Astrocyte (in vitro differentiated cells and primary cell): ENCODE data around the gene SH3BP4. TPM values are rescaled to one million over a fixed set of nuclear protein-coding genes. Genes with fewer than 3 reads are reported as not detected.

Experiments used
- DNase-seq: peaks from one replicate; pipeline ENCODE4 v3.0.0-alpha.2; 2010; ENCODE audit warnings: low read depth
- FAIRE-seq: peaks from 2 replicates; lab custom pipeline; 2011; peaks lifted over from hg19 to GRCh38; lab: Jason Lieb, UNC
- H2AFZ ChIP-seq: 2 replicates; pipeline ENCODE4 v1.6.0; 2012; ENCODE audit warnings: low read depth, low read length, inconsistent platforms
- H3K27ac ChIP-seq: 2 replicates; pipeline ENCODE4 v1.5.1; 2011; ENCODE audit warnings: low read depth, low read length, inconsistent platforms
- H3K27me3 ChIP-seq: 2 replicates; pipeline ENCODE4 v1.6.0; 2011; ENCODE audit warnings: low read length, inconsistent platforms; ENCODE audit not compliant: insufficient read depth
- H3K36me3 ChIP-seq: 2 replicates; pipeline ENCODE4 v1.5.1; 2011; ENCODE audit warnings: low read length, inconsistent platforms; ENCODE audit not compliant: insufficient read depth
- H3K4me1 ChIP-seq: 2 replicates; pipeline ENCODE4 v1.5.1; 2011; ENCODE audit warnings: low read length, inconsistent platforms; ENCODE audit not compliant: insufficient read depth
- H3K4me2 ChIP-seq: 2 replicates; pipeline ENCODE4 v1.6.0; 2012; ENCODE audit warnings: low read length, inconsistent platforms
- H3K4me3 ChIP-seq: 2 replicates; pipeline ENCODE4 v1.5.1; 2011; ENCODE audit warnings: low read depth, mild to moderate bottlenecking, low read length, inconsistent platforms; ENCODE audit not compliant: insufficient read depth
- H3K79me2 ChIP-seq: 2 replicates; pipeline ENCODE4 v1.6.0; 2012; ENCODE audit warnings: mild to moderate bottlenecking, low read length, inconsistent platforms; ENCODE audit not compliant: insufficient read depth
- H3K9ac ChIP-seq: 2 replicates; pipeline ENCODE4 v1.6.0; 2012; ENCODE audit warnings: mild to moderate bottlenecking, low read length, inconsistent platforms
- H3K9me3 ChIP-seq: 2 replicates; pipeline ENCODE4 v1.5.1; 2012; ENCODE audit warnings: low read depth, mild to moderate bottlenecking, low read length, inconsistent platforms; ENCODE audit not compliant: insufficient read depth
- H4K20me1 ChIP-seq: 2 replicates; pipeline ENCODE4 v1.6.0; 2012; ENCODE audit warnings: low read length, inconsistent platforms; ENCODE audit not compliant: insufficient read depth
- H3K27ac Mint-ChIP-seq: one replicate; pipeline ENCODE4 v1.8.0; 2021; ENCODE audit warnings: mild to moderate bottlenecking, mixed read lengths; ENCODE audit not compliant: unreplicated experiment
- H3K27me3 Mint-ChIP-seq: one replicate; pipeline ENCODE4 v1.8.0; 2021; ENCODE audit warnings: low read depth, mixed read lengths; ENCODE audit not compliant: unreplicated experiment
- H3K36me3 Mint-ChIP-seq: one replicate; pipeline ENCODE4 v1.8.0; 2021; ENCODE audit warnings: low read depth, mixed read lengths; ENCODE audit not compliant: unreplicated experiment
- H3K4me1 Mint-ChIP-seq: one replicate; pipeline ENCODE4 v1.8.0; 2021; ENCODE audit warnings: low read depth, mixed read lengths; ENCODE audit not compliant: unreplicated experiment
- H3K4me3 Mint-ChIP-seq: one replicate; pipeline ENCODE4 v1.8.0; 2021; ENCODE audit warnings: mild to moderate bottlenecking, moderate library complexity, mixed read lengths; ENCODE audit not compliant: unreplicated experiment
- H3K9me3 Mint-ChIP-seq: one replicate; pipeline ENCODE4 v1.8.0; 2021; ENCODE audit warnings: mild to moderate bottlenecking, mixed read lengths; ENCODE audit not compliant: unreplicated experiment
- EZH2 ChIP-seq: IDR thresholded peaks from 2 replicates; pipeline ENCODE4 v1.6.1; 2012; ENCODE audit warnings: mild to moderate bottlenecking, low read length, inconsistent platforms; ENCODE audit not compliant: insufficient read depth
- total RNA-seq: library from RNA; stranded (reverse); gene quantifications from 2 replicates; pipeline ENCODE4 v1.2.1, GENCODE V29; 2021
- TF ChIP-seq, protein P1 (sequence below): IDR thresholded peaks from 2 replicates; pipeline ENCODE4 v1.5.1; 2011; ENCODE audit warnings: low read depth, mild to moderate bottlenecking, inconsistent platforms, low read length, moderate library complexity; ENCODE audit not compliant: insufficient read depth

The SH3BP4 gene
- total RNA-seq, 1 donor from 2014 or later, result 127 TPM

DNA sequence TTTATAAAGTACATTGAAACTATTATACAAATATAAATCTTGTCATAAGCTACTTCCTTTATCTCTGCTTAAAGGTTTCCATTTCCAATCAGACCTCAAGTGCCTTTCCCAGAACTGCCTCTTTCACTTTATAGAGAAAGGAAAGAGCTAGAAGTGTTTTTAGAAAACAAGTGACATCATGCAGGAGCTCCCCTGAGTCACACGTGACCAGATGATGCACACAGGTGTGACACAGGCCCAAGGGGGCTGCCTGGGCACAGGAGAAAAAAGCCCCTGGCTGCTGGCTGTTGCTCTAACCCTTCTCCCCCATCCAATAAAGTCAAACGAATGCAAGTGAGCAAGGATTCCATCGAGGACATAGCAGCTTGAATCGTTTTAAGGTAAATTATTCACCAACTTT lies 21.4 kb upstream of the SH3BP4 start:
- H4K20me1 ChIP-seq, result no peaks in the 10 kb centered on the region
- Mint-ChIP-seq H3K27me3 (peaks cover 2% of the 10 kb centered on the region), H3K27ac (no peak overlapping the region), H3K4me1 (no peaks in the 10 kb centered on the region), H3K9me3 (no peaks in the 10 kb centered on the region), H3K4me3 (no peak overlapping the region), H3K36me3 (peaks cover 2% of the 10 kb centered on the region)
- H2AFZ ChIP-seq, result no peak overlapping the region
- H3K4me1 ChIP-seq, result no peaks in the 10 kb centered on the region
- H3K79me2 ChIP-seq, result no peaks in the 10 kb centered on the region
- no peaks in the 10 kb centered on the region for H3K9me3 ChIP-seq
- TF ChIP-seq, protein P1, sequence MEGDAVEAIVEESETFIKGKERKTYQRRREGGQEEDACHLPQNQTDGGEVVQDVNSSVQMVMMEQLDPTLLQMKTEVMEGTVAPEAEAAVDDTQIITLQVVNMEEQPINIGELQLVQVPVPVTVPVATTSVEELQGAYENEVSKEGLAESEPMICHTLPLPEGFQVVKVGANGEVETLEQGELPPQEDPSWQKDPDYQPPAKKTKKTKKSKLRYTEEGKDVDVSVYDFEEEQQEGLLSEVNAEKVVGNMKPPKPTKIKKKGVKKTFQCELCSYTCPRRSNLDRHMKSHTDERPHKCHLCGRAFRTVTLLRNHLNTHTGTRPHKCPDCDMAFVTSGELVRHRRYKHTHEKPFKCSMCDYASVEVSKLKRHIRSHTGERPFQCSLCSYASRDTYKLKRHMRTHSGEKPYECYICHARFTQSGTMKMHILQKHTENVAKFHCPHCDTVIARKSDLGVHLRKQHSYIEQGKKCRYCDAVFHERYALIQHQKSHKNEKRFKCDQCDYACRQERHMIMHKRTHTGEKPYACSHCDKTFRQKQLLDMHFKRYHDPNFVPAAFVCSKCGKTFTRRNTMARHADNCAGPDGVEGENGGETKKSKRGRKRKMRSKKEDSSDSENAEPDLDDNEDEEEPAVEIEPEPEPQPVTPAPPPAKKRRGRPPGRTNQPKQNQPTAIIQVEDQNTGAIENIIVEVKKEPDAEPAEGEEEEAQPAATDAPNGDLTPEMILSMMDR, result no peak
- no peak for TF ChIP-seq EZH2
- no peak overlapping the region for H3K27ac ChIP-seq
- H3K4me2 ChIP-seq, result no peak overlapping the region
- H3K9ac ChIP-seq, result no peak overlapping the region
- no peak overlapping the region for H3K4me3 ChIP-seq
- no peak for FAIRE-seq
- H3K36me3 ChIP-seq, result no peaks in the 10 kb centered on the region
- DNase-seq, result no peak
- no peaks in the 10 kb centered on the region for H3K27me3 ChIP-seq

DNA sequence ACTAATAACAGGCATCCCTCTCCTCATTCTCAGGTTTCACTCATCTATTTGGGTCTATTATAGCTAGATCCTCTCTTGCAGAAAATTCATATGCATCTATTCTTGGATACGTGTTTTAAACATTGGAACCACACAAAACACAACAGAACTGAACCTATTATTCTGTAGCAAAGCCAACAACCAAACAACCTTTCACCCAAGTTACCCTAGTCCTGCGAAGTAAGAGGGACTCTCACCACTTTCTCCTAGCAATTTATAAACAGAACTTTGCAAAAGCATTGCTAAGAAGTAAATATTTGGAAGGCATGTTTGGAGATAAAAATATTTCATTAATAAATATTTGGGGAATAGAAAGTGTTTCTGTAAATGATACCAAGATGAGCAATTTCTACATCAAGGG lies 20.4 kb upstream of the SH3BP4 start:
- H3K4me3 Mint-ChIP-seq, result no peak overlapping the region
- no peaks in the 10 kb centered on the region for H3K4me1 Mint-ChIP-seq
- FAIRE-seq, result no peak

DNA sequence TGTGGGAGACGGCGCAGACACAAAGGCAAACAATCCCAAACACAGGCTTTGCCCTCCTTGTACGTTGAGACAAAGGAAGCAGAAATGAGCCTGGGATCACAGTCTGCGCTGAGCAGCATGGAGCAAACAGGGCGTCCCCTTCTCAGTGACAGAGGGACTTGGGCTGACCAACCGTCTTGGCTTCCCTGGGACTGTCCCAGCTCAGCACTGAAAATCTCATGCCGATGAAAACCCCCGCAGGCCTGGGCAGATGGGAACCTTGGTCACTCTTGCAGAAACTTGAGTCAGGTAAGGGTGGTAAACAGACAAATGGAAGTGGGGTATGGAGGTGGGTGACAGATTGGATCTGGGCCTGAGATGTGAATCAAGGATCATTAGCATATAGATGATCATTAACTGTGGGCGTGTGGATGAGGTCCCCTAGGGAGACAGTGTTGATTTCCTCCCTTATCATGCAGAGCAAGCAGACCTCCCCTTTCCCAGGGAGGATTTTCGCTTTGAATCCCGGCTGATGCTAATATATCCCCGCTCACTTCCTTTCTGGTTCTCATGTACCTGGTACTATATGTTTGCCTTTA lies 19.1 kb upstream of the SH3BP4 start:
- no peaks in the 10 kb centered on the region for H3K9me3 ChIP-seq
- no peak for FAIRE-seq
- TF ChIP-seq EZH2, result no peak
- TF ChIP-seq, protein P1, result no peak
- H2AFZ ChIP-seq, result peak overlapping the region; percentile 64
- DNase-seq, result no peak
- Mint-ChIP-seq H3K9me3 (no peaks in the 10 kb centered on the region), H3K36me3 (peaks cover 1% of the 10 kb centered on the region), H3K4me1 (no peaks in the 10 kb centered on the region), H3K27ac (peak overlapping the region; percentile 9), H3K27me3 (peaks cover 22% of the 10 kb centered on the region), H3K4me3 (no peak overlapping the region)
- H3K27ac ChIP-seq, result no peak overlapping the region
- H3K36me3 ChIP-seq, result no peaks in the 10 kb centered on the region
- H3K79me2 ChIP-seq, result no peaks in the 10 kb centered on the region
- no peaks in the 10 kb centered on the region for H4K20me1 ChIP-seq
- no peaks in the 10 kb centered on the region for H3K4me1 ChIP-seq
- H3K4me2 ChIP-seq, result no peak overlapping the region
- no peak overlapping the region for H3K9ac ChIP-seq
- peaks cover 3% of the 10 kb centered on the region for H3K27me3 ChIP-seq
- H3K4me3 ChIP-seq, result no peak overlapping the region

More for the DNA sequence above, 20.4 kb upstream of the SH3BP4 start:
- Mint-ChIP-seq H3K36me3 (peaks cover 1% of the 10 kb centered on the region), H3K27me3 (peaks cover 11% of the 10 kb centered on the region), H3K9me3 (no peaks in the 10 kb centered on the region), H3K27ac (no peak overlapping the region)
- Histone ChIP-seq H3K4me2 (no peak overlapping the region), H3K36me3 (no peaks in the 10 kb centered on the region), H2AFZ (no peak overlapping the region), H3K4me3 (no peak overlapping the region), H3K9me3 (no peaks in the 10 kb centered on the region), H3K9ac (no peak overlapping the region), H3K27me3 (no peaks in the 10 kb centered on the region), H3K27ac (no peak overlapping the region), H3K79me2 (no peaks in the 10 kb centered on the region), H3K4me1 (no peaks in the 10 kb centered on the region), H4K20me1 (no peaks in the 10 kb centered on the region)
- no peak for DNase-seq
- TF ChIP-seq, protein P1, result no peak
- TF ChIP-seq EZH2, result no peak
